HG03565 (cell line): Measurements from ENCODE around the gene WDR77.

Experiments
- ATAC-seq: cut with Tn5 transposase; IDR thresholded peaks from one replicate; pipeline ENCODE4 v1.9.1; 2021; ENCODE audit warnings: mild to moderate bottlenecking, moderate library complexity; ENCODE audit not compliant: unreplicated experiment

WDR77 gene

DNA sequence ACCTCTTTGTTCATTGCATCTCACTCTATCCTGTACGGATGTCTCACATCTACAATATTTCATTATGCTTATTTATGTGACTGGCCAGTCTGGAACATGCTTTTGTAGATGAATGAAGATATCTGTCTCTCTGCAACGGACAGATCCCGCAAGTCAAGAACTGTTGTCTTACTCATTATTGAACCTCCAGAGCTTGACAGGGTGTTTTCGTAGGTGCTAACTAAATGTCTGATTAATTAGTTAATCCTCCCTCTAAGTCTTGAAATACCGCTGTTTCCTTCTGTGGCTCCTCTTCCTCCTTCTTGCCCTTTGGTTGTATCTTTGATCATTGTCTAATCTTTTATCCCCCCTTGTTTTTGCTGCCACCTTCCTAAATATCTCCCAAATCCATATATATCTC lies 21.5 kb upstream of the WDR77 start:
- ATAC-seq, result no peak

DNA sequence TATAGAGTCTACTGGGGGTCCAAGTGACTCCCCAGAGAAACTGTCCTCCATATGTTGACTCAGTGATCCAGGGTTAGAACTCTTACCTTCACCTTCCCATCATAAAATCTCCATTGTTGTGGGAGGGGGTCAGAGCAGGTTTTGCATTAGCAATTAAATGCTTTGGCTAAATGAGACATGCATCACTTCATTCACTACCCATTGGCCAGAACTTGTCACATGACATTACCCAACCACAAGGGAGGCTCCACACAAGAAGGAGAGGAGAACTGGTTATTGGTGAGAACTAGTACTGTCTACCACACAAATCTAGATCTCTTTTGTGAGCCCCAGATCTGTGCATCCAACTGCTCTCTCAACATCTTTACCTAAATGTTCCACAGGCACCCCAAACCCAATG lies 20.5 kb upstream of the WDR77 start:
- ATAC-seq, result no peak

DNA sequence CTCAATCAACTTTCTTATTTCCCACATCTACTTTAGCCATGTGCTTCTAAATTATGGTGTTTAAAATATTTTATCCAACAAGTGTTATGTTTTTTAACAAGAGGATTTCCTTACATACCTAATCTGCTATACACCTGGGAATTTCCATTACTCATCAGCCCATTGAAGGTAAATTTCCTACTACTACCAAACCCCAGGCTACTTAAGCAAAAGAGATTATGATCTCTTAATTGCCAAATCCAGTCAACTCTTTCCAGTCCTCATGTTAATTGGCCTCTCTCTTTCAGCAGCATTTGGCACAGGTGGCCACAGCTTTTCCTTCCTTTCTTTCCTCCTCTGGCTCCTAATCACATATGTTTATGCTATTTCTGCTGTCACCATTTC lies 19.7 kb upstream of the WDR77 start:
- no peak for ATAC-seq

DNA sequence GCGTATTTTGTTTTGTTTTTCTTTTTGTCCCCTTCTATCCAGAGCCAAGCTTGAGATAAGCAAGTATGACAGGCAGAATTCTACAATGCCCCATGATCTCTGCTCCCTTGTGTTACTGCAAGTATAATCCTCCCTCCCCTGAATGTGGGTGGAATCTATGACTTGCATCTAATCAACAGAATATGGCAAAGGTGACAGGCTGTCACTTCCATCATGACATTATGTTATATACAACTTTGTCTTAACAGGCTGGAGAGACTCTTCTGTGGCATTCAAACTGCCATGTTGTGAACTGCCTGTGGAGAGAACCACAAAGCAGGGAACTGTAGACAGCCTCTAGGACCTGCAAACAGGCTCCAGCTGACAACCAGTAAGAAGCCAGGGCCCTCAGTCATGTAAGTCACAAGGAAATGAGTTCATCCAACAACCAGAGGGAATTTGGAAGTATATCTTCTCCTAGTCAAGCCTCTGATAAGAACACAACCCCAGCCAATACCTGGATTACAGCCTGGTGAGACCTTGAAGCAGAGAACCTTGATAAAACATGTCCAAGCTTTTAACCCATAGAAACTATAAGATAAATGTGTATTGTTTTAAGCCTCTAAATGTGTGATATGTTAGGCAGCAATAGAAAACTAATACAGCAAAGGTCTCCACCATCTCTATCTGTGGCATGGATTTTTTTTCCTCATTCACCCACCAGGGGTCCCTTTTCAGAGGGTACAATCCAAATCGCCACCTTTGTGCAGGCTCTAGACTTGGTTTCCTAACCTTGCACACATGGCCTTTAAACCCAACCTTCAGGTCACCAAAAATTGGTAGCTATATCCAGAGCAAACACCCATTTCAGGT lies 19.0 kb upstream of the WDR77 start:
- no peak for ATAC-seq

DNA sequence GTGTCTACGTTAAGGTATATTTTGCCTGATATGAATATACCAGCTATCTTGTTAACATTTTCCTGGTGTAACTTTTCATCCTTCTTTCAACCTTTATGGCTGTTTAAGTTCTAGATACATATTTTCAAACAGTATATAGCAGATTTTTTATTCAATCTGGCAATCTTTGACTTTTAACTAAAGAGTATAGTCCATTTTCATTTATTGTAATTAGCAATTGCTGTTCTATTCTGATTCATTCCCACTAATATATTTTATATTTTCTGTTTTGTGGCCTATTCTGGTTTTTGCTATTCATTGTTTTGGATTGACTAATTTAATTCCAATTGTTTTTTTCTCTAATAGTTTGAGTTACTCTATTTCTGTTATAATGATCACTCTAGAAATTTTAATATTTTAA lies 17.4 kb upstream of the WDR77 start:
- no peak for ATAC-seq

DNA sequence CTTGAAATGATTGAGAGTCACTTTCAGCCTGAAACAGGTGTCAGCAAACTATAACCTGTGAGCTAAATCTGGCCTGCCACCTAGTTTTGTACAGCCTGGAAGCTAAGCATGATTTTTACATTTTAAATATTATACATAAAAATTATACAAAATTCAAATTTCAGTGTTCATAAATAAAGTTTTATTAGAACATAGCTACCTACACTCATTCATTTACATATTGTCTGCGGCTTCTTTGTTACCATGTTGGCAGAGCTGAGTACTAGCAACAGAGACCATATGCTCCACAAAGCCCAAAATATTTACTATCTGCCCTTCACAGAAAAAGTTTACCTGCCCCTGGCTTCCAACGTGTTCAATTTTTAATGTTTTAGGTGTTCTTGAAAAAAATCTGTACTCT lies 16.7 kb upstream of the WDR77 start:
- no peak for ATAC-seq

DNA sequence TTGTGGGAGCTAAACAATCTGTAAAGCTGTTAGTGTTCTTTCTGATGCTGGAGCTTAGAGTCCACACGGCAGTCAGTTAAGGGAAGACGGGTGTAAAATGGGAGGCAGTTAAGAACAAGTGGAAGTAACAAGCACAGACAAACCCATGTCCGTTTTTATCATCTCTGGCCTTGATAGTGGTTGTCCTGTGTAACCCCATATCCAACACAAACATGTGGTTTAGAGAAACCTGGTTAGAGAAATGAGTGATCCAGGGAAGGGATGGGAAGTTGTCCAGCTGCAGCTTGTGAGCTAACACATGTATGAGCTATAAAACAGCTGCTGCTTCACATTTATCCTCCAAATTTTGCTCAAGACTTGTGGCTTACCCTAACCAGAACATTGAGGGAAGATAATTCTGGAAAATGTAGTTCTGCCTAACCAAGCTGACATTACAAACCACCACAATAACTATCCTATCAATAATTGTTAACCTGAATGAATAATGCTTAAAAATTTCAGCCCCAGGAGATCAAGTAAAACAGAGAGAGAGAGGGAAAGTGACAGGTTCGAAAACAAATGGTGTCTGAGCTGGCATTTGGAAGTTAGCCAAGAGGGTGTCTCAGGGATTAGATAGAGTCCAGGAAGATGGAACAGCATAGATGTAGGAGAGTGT lies 14.1 kb upstream of the WDR77 start:
- ATAC-seq, result no peak

DNA sequence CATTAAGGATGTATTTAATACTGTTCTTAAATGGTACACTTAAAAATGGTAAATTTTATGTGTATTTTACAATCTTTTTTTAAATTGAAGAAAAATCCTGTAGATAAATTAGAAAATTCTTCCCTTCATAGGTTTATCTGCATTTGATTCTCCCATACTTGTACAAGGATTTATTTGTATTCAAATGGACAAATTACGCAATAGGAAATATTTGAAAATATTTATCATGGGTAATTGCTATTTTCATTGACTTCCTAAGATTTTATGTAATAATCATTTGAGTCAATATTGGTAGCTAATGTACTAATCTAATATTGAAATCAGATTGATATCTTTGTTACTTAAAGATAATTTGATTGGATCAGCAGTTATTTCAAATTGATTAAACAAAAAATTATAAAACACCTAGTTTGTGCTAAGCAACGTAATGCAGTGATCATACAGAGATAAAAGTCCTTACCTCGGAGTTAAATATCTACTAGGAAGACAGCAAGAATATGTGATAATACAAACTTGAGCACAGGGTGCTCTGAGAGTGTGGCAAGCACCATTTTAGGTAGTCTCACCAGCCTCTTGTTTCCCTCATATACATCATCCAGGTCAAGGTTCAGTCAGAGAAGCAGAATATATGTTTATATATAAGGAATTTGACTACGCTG lies 13.4 kb upstream of the WDR77 start:
- ATAC-seq, result no peak

DNA sequence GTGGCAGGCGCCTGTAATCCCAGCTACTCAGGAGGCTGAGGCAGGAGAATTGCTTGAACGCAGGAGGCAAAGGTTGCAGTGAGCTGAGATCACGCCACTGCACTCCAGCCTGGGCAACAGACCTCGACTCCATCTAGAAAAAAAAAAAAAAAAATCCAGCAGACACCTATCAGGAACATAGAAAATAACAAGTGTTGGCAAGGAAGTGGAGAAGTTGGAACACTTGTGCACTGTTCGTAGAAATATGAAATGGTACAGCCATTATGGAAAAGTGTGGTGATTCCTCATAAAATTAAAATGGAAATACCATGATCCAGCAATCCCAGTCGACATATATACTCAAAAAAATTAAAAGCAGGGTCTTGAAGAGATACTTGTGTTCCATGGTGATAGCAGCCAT lies 12.7 kb upstream of the WDR77 start:
- no peak for ATAC-seq

DNA sequence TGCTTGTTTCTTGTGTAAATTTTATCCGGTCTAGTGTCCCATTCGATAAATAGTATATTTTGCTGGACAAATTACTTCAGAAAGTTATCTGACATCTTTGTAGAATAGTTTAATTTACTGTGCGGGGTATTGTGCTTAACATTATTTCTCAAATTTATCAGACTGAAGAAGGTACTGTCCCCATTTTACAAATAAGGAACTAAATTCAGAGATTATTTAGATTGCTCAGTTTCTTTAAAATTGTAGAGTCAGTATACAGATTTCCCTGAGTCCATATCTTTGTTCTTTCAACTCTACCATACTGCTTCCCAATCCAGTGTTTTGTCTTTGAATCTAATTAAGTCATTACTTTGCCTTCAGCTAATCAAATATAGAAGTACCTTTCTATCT lies 6.6 kb upstream of the WDR77 start:
- ATAC-seq, result no peak

DNA sequence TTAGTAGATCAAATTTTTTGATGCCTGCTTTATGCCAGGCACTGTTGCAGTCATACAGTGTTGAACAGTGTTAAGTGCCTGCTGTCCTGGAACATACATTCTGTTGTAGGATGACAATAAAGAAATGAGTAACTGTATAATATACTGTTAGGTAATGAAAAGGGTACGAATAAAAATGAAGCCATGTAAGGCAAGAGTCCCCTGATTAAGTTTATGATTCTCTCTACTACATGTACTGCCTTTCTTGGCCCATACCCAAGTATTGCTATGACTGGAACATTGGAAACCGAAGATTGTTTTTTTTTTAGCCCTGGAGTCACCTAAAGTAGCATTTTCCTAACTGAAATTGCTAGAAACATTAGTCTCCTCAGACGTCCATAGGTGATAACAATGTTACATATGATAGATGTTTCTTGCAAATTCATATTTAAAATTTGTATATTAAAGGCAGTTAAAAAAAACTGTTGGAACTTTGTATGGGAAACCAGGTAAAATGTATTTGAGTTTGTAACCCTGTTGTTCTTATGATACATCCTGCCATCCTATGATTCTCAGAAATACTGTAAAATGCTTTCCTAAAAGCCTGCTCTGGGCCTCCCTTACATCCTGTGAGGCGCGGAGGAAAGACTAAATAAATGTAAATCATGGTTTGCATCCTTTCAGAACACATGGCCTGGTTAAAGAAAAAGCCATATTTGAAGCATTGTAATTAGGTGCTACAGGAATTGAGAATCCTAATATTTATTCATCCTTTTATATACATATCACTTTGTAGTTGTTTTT lies 6.0 kb upstream of the WDR77 start:
- no peak for ATAC-seq

DNA sequence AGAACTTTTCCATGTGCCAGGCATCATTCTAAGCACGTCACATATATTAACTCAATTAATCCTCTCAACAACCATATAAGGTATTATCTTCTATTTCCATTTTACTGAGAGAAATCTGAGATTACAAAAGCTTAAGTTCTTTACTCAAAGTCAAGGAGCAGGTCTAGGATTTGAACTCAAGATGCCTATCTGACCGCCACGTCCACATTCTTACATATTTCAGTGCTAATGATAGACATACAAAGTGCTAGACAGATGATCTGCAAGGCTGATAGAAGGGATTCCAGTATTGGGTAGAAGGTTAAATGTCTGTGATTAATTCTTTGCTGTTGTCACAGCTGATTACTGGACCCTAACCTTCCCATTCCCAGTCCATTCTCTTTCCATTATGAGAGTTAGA lies 4.7 kb upstream of the WDR77 start:
- no peak for ATAC-seq

DNA sequence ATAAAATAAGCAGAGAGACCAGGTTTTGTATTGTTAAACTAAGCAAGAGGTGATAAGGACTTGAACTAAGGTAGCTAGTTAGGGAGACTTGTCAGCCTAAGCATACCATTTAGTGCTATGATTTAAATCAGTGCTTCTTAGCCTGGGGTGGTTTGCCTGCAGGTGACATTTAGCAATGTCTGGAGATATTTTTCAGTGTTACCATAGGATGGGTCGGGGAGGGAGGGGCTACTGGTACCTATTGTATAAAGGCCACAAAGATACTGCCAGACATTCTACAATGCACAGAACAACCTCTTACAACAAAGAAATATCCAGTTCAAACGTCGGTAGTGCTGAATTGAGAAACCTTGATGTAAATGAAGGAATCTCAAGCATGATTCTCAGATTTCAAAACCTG lies 3.5 kb upstream of the WDR77 start:
- ATAC-seq, result no peak

DNA sequence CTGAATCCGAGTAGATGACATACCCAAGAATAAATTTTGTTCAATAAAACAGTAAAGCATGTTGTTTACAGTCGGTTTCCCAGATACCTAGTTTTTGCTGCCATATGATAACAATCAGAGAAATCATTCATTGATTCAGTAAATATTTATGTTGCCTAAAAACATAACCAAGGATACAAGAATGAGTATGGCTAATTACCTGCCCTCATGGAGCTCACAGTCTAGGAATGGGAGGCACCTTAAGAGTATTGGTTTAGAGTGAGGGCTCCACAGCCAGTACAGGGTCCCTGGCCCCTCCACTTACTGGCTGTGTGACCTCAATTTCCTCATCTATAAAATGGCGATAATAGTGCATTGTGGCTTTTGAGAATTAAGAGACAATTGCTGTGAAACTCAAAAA lies 1.1 kb upstream of the WDR77 start:
- no peak for ATAC-seq

DNA sequence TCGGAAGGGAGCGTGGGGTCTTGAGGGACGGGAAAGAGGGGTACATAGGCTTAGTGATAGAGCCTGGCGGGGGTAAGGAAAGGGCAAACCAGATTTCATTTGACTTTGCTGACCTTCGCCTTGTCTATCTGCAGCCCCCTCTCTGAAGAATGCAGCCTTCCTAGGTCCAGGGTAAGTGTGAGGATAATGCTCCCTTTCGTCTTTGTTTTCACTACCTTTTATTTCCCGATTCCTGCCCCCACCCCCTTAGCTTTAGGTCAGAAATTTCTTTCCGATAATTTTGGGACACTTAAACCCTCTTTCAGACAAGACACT lies 604 bp upstream of the WDR77 start:
- ATAC-seq, result no peak

DNA sequence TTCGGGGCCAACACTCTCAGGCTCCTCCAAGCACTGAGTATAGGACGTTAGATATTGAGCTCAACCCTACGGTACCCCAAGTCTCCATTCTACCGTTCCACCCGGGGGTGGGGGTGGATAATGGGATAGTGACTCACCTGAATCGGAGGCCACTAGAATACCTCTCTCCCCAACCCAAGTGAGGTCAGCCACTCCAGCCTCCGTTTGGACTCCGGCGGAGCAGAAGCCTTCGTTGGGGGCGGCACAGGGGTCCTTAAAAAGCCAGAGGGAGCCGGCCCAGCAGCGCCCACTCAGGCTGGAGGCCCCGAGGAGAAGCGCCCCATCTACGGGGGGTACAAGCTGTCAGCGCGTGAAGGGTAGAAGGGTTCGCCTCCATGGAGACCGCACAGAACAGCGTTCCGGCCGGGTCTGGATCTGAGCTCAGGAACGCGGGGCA lies 556 bp downstream of the WDR77 start:
- ATAC-seq, result no peak

DNA sequence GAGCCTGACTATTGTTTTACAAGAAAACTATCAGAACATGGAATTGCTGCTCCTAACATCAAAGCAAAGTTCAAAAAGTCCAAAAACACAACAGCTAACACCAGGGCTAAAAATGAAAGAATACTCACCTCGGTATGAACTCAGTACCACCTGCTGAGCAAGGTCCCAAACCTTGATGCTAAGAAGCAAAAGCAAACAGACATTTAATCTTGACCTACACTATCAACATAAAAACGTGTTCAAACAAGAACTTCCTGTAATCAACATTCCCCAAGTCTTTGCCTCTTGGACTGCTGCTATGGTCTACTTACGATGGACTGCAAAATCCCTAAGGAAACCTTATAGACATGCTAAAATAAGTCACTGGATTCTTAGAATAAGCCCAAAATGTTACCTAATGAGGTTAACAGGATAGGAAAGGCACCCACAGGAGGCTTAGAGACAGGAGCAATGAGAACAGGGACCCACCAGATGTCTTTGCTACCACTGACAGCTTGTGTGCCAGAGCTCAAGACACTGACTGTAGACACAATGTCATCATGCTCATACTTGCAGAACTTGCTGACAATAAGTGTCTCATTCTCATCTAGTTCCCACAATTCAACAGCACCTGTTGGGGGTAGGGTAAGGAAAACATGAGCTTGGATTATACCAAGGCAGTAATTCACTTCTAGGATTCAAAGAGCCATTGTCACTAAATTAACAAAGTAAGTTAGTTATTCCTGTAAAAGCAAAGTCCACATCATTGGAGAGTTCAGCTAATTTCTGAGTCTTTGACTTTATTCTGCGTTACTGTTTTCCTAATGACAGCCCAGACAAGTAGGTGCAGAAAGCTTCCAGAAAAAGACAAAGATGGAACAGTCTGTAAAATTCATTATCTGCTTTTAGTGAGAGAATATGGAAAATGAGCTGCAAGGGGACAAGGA lies 1.8 kb downstream of the WDR77 start:
- ATAC-seq, result no peak

DNA sequence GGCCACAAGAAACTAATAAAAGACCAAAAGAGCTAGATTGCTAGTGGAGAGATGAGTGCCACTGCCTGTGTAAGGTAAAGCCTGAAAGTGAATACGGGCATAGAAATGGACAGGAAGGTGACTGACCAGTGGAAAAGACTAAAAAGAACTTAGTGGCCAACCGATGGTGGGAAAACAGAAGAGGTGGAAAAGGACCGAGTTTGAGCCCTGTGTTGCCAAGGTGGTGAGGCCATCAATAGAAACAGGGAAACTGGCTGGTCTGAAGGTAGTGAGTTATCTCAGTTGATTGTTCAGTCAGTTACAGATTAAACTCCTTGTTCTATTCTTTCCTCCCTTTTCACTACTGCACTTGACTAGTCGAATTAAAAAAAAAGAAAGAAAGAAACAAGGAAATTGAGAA lies 2.5 kb downstream of the WDR77 start:
- ATAC-seq, result no peak

DNA sequence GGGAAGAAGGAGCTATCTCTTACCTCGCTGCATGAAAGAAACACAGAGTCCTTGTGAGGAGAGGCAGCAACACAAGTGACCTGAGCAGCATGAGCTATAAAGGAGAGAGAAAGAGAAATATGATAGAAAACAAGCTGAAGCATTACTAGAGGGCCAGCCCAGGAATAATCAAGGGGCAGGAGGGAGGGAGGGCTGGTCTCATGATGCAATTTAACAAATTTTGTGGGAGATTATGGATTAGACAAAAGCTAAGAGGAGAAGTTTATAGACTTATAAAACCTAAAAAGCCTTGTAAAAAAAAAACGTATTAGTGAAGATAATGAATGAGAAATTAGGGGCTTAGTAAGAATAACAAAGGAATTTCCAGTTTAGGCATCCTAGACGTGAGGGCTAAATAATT lies 5.0 kb downstream of the WDR77 start:
- no peak for ATAC-seq

DNA sequence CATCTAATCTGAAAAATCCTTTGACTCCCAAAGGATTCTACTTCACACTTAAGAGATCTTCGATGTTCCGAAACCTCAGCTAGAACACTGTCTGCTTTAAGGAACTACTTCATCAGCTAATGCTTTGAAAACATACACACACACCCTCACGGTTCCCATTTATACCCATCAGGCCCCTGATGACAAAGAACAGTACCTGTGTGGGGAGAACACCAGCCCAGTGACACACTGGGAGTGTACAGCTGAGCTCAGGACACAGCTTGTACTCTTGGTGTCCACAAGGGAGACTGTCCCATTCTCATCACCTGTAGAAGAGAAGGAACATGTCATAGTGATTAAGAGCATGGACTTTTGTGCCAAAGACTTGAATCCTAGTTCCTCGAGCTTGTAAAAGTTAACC lies 6.6 kb downstream of the WDR77 start:
- ATAC-seq, result no peak
